IMR-90 (cell line): ENCODE data around the gene CENPP. TPM values are rescaled to one million over a fixed set of nuclear protein-coding genes. Genes with fewer than 3 reads are reported as not detected.

Source experiments
- ATAC-seq: fragments of 200-7000 bp; cut with Tn5 transposase; 2 replicates; pipeline ENCODE4 v1.9.1; 2020; ENCODE audit warnings: low read depth, mild to moderate bottlenecking, moderate library complexity
- BruUV-seq: library from RNA; stranded (reverse); fragments of 400-500 nt; replicated peaks from 2 replicates; lab custom pipeline; 2021; lab: Mats Ljungman, UMichigan
- CTCF ChIA-PET: fragments of 300-600 bp; formaldehyde crosslinking; extraction: SDS; loops from one replicate; lab custom pipeline; 2021; ENCODE audit warnings: antibody characterized with exemption; lab: Yijun Ruan, JAX
- POLR2A ChIA-PET: fragments of 300-600 bp; sonication (Branson Sonifier 250); formaldehyde crosslinking; loops from one replicate; lab custom pipeline; 2022; ENCODE audit warnings: antibody characterized with exemption; ENCODE audit not compliant: unreplicated experiment; lab: Charles Lee
- DNase-seq: peaks from one replicate; pipeline ENCODE4 v3.0.0; 2013
- H2AFZ ChIP-seq: replicated peaks from 2 replicates; pipeline ENCODE3; 2013; ENCODE audit warnings: low read length, mild to moderate bottlenecking; ENCODE audit not compliant: poor library complexity
- H2AK5ac ChIP-seq: 2 replicates; pipeline ENCODE4 v1.6.1; 2013; ENCODE audit warnings: low read depth, low read length, inconsistent platforms
- H2AK9ac ChIP-seq: replicated peaks from 2 replicates; pipeline ENCODE3; 2013; ENCODE audit warnings: mild to moderate bottlenecking, low read depth, low read length, moderate library complexity; ENCODE audit not compliant: poor library complexity
- H2BK120ac ChIP-seq: 2 replicates; pipeline ENCODE4 v1.6.1; 2013; ENCODE audit warnings: low read depth, low read length, inconsistent platforms
- H2BK15ac ChIP-seq: 3 replicates; pipeline ENCODE4 v1.6.1; 2013; ENCODE audit warnings: low read depth, low read length, inconsistent platforms
- H2BK20ac ChIP-seq: 2 replicates; pipeline ENCODE4 v1.6.1; 2013; ENCODE audit warnings: low read depth, mild to moderate bottlenecking, inconsistent platforms, low read length, moderate library complexity
- H2BK5ac ChIP-seq: 2 replicates; pipeline ENCODE4 v1.6.1; 2013; ENCODE audit warnings: mild to moderate bottlenecking, low read depth, low read length, inconsistent platforms; ENCODE audit not compliant: poor library complexity, severe bottlenecking
- H3K14ac ChIP-seq: replicated peaks from 2 replicates; pipeline ENCODE4 v1.6.1; 2013; ENCODE audit warnings: low read depth, low read length, inconsistent platforms
- H3K18ac ChIP-seq: 2 replicates; pipeline ENCODE4 v1.6.1; 2013; ENCODE audit warnings: low read depth, low read length, control low read depth
- H3K23ac ChIP-seq: 2 replicates; pipeline ENCODE4 v1.6.1; 2013; ENCODE audit warnings: low read depth, low read length, inconsistent platforms
- H3K27ac ChIP-seq: 2 replicates; pipeline ENCODE4 v1.5.1; 2013; ENCODE audit warnings: mild to moderate bottlenecking, control low read depth, low read length; ENCODE audit not compliant: insufficient read depth
- H3K27me3 ChIP-seq: 2 replicates; pipeline ENCODE4 v1.6.1; 2013; ENCODE audit warnings: low read length; ENCODE audit not compliant: control insufficient read depth, insufficient read depth
- H3K36me3 ChIP-seq: 2 replicates; pipeline ENCODE4 v1.6.1; 2013; ENCODE audit warnings: low read length, mixed read lengths; ENCODE audit not compliant: control insufficient read depth, insufficient read depth
- H3K4ac ChIP-seq: 2 replicates; pipeline ENCODE4 v1.6.1; 2013; ENCODE audit warnings: low read depth, low read length, inconsistent platforms
- H3K4me1 ChIP-seq: 2 replicates; pipeline ENCODE4 v1.6.1; 2013; ENCODE audit warnings: low read length, mixed read lengths; ENCODE audit not compliant: control insufficient read depth, insufficient read depth
- H3K4me2 ChIP-seq: 2 replicates; pipeline ENCODE4 v1.6.1; 2013; ENCODE audit warnings: low read depth, mild to moderate bottlenecking, control low read depth, low read length, moderate library complexity
- H3K4me3 ChIP-seq: 2 replicates; pipeline ENCODE4 v1.5.1; 2013; ENCODE audit warnings: low read depth, mild to moderate bottlenecking, control low read depth, low read length, moderate library complexity; ENCODE audit not compliant: insufficient read depth
- H3K56ac ChIP-seq: 2 replicates; pipeline ENCODE4 v1.6.1; 2013; ENCODE audit warnings: low read length, inconsistent platforms; ENCODE audit not compliant: insufficient read depth; ENCODE audit errors: extremely low read depth
- H3K79me1 ChIP-seq, 2 experiments: 2 replicates each; pipeline ENCODE4 v1.6.1; 2013; ENCODE audit warnings: low read length in 2 of 2, inconsistent platforms in 1 of 2, low read depth in 1 of 2
- H3K9ac ChIP-seq: 2 replicates; pipeline ENCODE4 v1.6.1; 2013; ENCODE audit warnings: low read depth, low read length, control low read depth
- H3K9me1 ChIP-seq: 2 replicates; pipeline ENCODE4 v1.6.1; 2013; ENCODE audit warnings: low read length, inconsistent platforms; ENCODE audit not compliant: insufficient read depth
- H3K9me3 ChIP-seq: 2 replicates; pipeline ENCODE4 v1.6.1; 2013; ENCODE audit warnings: low read length; ENCODE audit not compliant: control insufficient read depth, insufficient read depth
- H4K20me1 ChIP-seq: 2 replicates; pipeline ENCODE4 v1.6.1; 2013; ENCODE audit warnings: low read length, inconsistent platforms; ENCODE audit not compliant: insufficient read depth
- H4K5ac ChIP-seq: 2 replicates; pipeline ENCODE4 v1.6.1; 2013; ENCODE audit warnings: mild to moderate bottlenecking, low read depth, low read length, control low read depth
- H4K8ac ChIP-seq, 2 experiments: 2 replicates each; pipeline ENCODE4 v1.6.1; 2013; ENCODE audit warnings: low read depth in 2 of 2, low read length in 2 of 2, control low read depth in 1 of 2, inconsistent platforms in 1 of 2
- H4K91ac ChIP-seq: 2 replicates; pipeline ENCODE4 v1.6.1; 2013; ENCODE audit warnings: low read depth, low read length, inconsistent platforms; ENCODE audit not compliant: insufficient read depth
- BHLHE40 ChIP-seq: fragments of 150-350 bp; IDR thresholded peaks from 2 replicates; pipeline ENCODE4 v1.6.1; 2016; ENCODE audit warnings: mild to moderate bottlenecking, low read depth, low read length
- CHD1 ChIP-seq: IDR thresholded peaks from 2 replicates; pipeline ENCODE4 v1.6.1; 2012; ENCODE audit warnings: low read depth, low read length, improper control_type of control experiment
- ELK1 ChIP-seq: fragments of 150-350 bp; IDR thresholded peaks from 2 replicates; pipeline ENCODE4 v1.6.1; 2016; ENCODE audit warnings: low read depth, mild to moderate bottlenecking, low read length, moderate library complexity, borderline replicate concordance
- FOS ChIP-seq: fragments of 150-350 bp; IDR thresholded peaks from 2 replicates; pipeline ENCODE4 v1.6.1; 2016; ENCODE audit warnings: low read depth, low read length
- MAZ ChIP-seq: IDR thresholded peaks from 2 replicates; pipeline ENCODE4 v1.6.1; 2012; ENCODE audit warnings: low read depth, mild to moderate bottlenecking, low read length, improper control_type of control experiment, moderate library complexity, borderline replicate concordance
- MXI1 ChIP-seq: IDR thresholded peaks from 2 replicates; pipeline ENCODE4 v1.6.1; 2012; ENCODE audit warnings: low read depth, mild to moderate bottlenecking, low read length, moderate library complexity, borderline replicate concordance
- NFE2L2 ChIP-seq: fragments of 150-350 bp; IDR thresholded peaks from 2 replicates; pipeline ENCODE4 v1.6.1; 2016; ENCODE audit warnings: low read depth, mild to moderate bottlenecking, low read length
- POLR2A ChIP-seq: IDR thresholded peaks from 2 replicates; pipeline ENCODE4 v1.6.1; 2012; ENCODE audit warnings: mild to moderate bottlenecking, low read depth, low read length
- RAD21 ChIP-seq: IDR thresholded peaks from 2 replicates; pipeline ENCODE4 v1.6.1; 2012; ENCODE audit warnings: low read length, improper control_type of control experiment
- RCOR1 ChIP-seq: IDR thresholded peaks from 2 replicates; pipeline ENCODE4 v1.6.1; 2012; ENCODE audit warnings: mild to moderate bottlenecking, low read length, improper control_type of control experiment; ENCODE audit not compliant: insufficient replicate concordance
- RFX5 ChIP-seq: IDR thresholded peaks from 2 replicates; pipeline ENCODE4 v1.8.0; 2012; ENCODE audit warnings: low read depth, mild to moderate bottlenecking, low read length, moderate library complexity
- USF2 ChIP-seq: fragments of 150-350 bp; IDR thresholded peaks from 2 replicates; pipeline ENCODE4 v1.6.1; 2017; ENCODE audit warnings: mild to moderate bottlenecking, antibody characterized with exemption, low read length, low read depth
- WGBS, 2 experiments: methylation state at CpG; one replicate each; pipeline versions ENCODE4 v1.1.5 to v1.1.7; 2013; ENCODE audit warnings: missing lambda C conversion rate in 2 of 2; ENCODE audit not compliant: insufficient read length in 1 of 2; ENCODE audit errors: extremely low coverage in 2 of 2; 5-methylcytosine and 5-hydroxymethylcytosine counted together
- dilution Hi-C: fragments of 300-500 bp; cut with HindIII; formaldehyde crosslinking; loops from one replicate; pipeline ENCODE4 v1.14.3; 2018; ENCODE audit warnings: low sequenced_read_pairs; ENCODE audit not compliant: unreplicated experiment
- in situ Hi-C: fragments of 300-500 bp; cut with MboI; formaldehyde crosslinking; loops from 3 replicates; pipeline ENCODE4 v1.14.3; 2019; ENCODE audit warnings: low sequenced_read_pairs, inconsistent platforms, mixed read lengths
- intact Hi-C: fragments of 100-400 bp; cut with micrococcal nuclease; formaldehyde crosslinking; loops from 2 replicates; pipeline ENCODE4 v1.10.0; 2022
- polyA plus RNA-seq, 3 experiments: library from polyadenylated mRNA; depleted of rRNA; stranded (reverse); fragments of >200 nt; gene quantifications; 2 replicates each; pipeline ENCODE4 v1.2.3, GENCODE V29; 2012; ENCODE audit warnings: low replicate concordance in 1 of 3
- total RNA-seq: library from RNA; depleted of rRNA; stranded (reverse); fragments of >200 nt; gene quantifications from 2 replicates; pipeline ENCODE4 v1.2.3, GENCODE V29; 2012

Gene CENPP
- total and polyA plus RNA-seq, 2 of the 4 experiments (the other 2 are of a cell fraction), result 1.4 to 2.0 TPM

- no peak overlapping the region for H3K23ac ChIP-seq
- no peak overlapping the region for H3K14ac ChIP-seq
- H2AFZ ChIP-seq, result no peak overlapping the region
- in situ Hi-C loops, result no loop called here
- H3K79me1 ChIP-seq, result no peaks in the 10 kb centered on the region
- H2BK15ac ChIP-seq, result no peak overlapping the region
- no peaks in the 10 kb centered on the region for H4K20me1 ChIP-seq
- H2AK5ac ChIP-seq, result no peak overlapping the region
- H2BK20ac ChIP-seq, result no peak overlapping the region
- H3K56ac ChIP-seq, result no peak overlapping the region
- no peak overlapping the region for H3K4ac ChIP-seq
- no peaks in the 10 kb centered on the region for H3K9me3 ChIP-seq
- DNase-seq, result no peak
- H3K27me3 ChIP-seq, result no peaks in the 10 kb centered on the region
- H2BK120ac ChIP-seq, result no peak overlapping the region
- intact Hi-C loops, result loop anchor here (10.0 kb wide), 1 partner anchor 1518 kb away; no protein-coding TSS in a partner anchor
- dilution Hi-C loops, result no loop called here
- H3K4me3 ChIP-seq, result no peak overlapping the region
- POLR2A ChIA-PET, result no interaction called here
- H4K8ac ChIP-seq, result no peak overlapping the region
- H4K5ac ChIP-seq, result no peak overlapping the region
- H3K9ac ChIP-seq, result no peak overlapping the region
- H3K36me3 ChIP-seq, result no peaks in the 10 kb centered on the region
- no TSS peak for BruUV-seq
- no peak overlapping the region for H2BK5ac ChIP-seq
- CTCF ChIA-PET, result no interaction called here
- H3K4me2 ChIP-seq, result no peak overlapping the region
- no peak overlapping the region for H4K91ac ChIP-seq
- no CpG with 5 or more reads among the region's 1 CpG for WGBS, 2 experiments
- H3K27ac ChIP-seq, result no peak overlapping the region
- H3K18ac ChIP-seq, result no peak overlapping the region
- H3K9me1 ChIP-seq, result peaks cover 6% of the 10 kb centered on the region; the same call in 1 of the 2 replicates
- no peak for ATAC-seq
- no peak overlapping the region for H2AK9ac ChIP-seq
- no peak for TF ChIP-seq BHLHE40
- TF ChIP-seq RCOR1, result no peak
- TF ChIP-seq CHD1, result no peak
- TF ChIP-seq USF2, result no peak
- no peak for TF ChIP-seq MAZ
- no peak for TF ChIP-seq FOS
- no peak for TF ChIP-seq NFE2L2
- no peak for TF ChIP-seq POLR2A
- no peak for TF ChIP-seq RFX5
- TF ChIP-seq RAD21, result no peak
- no peak for TF ChIP-seq MXI1
- no peak for TF ChIP-seq ELK1
- H3K4me1 ChIP-seq, result peaks cover 9% of the 10 kb centered on the region
These were observed 190.8 kb downstream of the CENPP start for GRCh38 chr9:92516521-92516920.
